GM21737 (cell line): ENCODE data around the gene CLIC1.

Experiments used
- ATAC-seq: cut with Tn5 transposase; IDR thresholded peaks from one replicate; pipeline ENCODE4 v1.9.1; 2021; ENCODE audit warnings: mild to moderate bottlenecking, moderate library complexity; ENCODE audit not compliant: unreplicated experiment

CLIC1 gene

GRCh38 chr6:31683591-31683990 is 52.7 kb downstream of the CLIC1 start:
- no peak for ATAC-seq

DNA sequence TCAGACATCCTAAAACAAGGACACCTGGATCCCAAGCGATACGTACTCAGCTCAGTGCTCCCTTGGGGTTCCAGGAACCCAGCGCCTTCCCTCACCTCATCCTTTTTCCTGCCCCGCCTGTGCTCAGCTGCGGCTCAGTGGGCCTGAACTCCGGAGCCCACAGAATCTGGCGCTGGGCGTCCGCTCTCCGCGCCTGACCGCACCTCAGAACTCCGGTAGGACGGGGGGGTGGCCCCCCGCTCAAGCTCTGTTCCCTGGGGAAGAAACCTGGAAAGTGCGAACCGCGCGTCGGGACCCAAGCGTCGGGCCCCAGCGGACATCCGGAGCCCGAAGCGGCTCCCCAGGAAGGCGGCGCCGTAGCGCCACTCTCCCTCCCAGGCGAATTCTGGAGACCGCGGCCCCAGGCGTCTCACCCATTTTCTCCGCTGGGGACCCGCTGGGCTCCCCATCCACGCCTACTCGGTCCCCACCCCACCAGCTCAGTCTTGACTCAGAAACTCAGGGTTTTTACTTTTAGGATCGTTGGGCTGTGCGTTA is 55.1 kb downstream of the CLIC1 start:
- no peak for ATAC-seq
